22Rv1 (cell line): ENCODE results near the gene RBCK1.

Experiments used
- H3K27ac ChIP-seq: fragments of 450-650 bp; 2 replicates; pipeline ENCODE4 v1.5.1; 2017
- ZFX ChIP-seq: fragments of 450-650 bp; IDR thresholded peaks from 2 replicates; pipeline ENCODE4 v1.6.1; 2017; ENCODE audit warnings: antibody characterized with exemption, borderline replicate concordance
- TF ChIP-seq, protein P1 (sequence below): fragments of 450-650 bp; IDR thresholded peaks from 2 replicates; pipeline ENCODE4 v1.5.1; 2017; ENCODE audit warnings: mild to moderate bottlenecking

The RBCK1 gene

DNA sequence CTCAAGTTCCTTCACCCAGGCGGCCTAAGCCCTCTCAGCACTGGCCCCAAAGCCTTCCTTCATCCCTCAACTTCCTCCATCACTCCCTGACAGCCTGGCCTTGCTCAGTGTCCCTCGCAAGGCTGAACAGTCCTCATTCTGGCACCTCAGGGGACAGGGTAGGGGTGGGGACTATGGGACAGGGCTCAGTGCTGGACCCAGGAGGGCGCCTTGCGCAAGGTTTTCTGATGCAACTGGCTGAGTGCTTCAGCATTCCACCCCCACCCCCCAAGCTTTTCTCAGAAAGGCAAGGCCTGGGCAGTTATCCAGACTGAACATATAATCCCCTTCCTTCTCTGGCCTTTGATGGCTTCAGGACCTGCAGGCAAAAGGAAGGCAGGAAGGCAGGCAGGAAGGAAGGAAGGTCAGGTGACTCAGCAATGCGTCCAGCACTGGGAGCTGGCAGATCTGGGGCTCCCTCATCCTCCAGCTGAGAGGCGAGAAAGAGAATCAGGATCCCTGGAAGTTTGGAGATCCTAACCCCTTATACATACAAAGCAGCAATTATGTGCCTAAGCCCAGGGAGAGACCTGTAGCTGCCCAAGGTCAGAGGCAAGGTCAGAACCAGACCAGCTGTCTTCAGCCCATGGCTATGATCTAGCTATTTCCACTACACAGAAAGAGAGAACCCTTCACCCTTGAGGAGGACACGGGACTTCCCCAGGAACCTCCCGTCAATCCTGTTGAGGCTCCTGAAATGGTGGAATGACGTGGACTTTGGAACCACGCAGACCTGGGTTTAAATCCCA, 36.1 kb upstream of the RBCK1 start:
- TF ChIP-seq ZFX, result no peak
- TF ChIP-seq, protein P1, sequence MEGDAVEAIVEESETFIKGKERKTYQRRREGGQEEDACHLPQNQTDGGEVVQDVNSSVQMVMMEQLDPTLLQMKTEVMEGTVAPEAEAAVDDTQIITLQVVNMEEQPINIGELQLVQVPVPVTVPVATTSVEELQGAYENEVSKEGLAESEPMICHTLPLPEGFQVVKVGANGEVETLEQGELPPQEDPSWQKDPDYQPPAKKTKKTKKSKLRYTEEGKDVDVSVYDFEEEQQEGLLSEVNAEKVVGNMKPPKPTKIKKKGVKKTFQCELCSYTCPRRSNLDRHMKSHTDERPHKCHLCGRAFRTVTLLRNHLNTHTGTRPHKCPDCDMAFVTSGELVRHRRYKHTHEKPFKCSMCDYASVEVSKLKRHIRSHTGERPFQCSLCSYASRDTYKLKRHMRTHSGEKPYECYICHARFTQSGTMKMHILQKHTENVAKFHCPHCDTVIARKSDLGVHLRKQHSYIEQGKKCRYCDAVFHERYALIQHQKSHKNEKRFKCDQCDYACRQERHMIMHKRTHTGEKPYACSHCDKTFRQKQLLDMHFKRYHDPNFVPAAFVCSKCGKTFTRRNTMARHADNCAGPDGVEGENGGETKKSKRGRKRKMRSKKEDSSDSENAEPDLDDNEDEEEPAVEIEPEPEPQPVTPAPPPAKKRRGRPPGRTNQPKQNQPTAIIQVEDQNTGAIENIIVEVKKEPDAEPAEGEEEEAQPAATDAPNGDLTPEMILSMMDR, result no peak

DNA sequence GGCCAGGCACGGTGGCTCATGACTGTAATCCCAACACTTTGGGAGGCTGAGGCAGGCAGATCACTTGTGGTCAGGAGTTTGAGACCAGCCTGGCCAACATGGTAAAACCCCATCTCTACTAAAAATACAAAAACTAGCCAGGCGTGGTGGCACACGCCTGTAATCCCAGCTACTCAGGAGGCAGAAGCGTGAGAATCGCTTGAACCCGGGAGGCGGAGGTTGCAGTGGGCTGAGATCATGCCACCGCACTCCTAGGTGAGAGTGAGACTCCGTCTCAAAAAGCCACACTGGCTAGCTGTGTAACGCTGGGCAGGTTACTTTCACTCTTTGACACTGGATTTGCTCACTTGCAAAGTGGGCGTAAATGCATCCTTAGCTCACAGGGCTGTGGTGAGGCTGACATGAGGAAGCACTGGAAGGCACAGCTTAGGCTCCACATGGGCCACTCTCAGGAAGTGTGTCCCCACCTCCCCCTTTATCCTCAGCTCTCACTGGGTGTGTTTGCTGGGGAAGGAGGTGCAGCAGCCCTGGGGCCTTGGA, 35.5 kb upstream of the RBCK1 start:
- peak overlapping the region; percentile 99 for H3K27ac ChIP-seq

More for the DNA sequence above, 36.1 kb upstream of the RBCK1 start:
- H3K27ac ChIP-seq, result peak overlapping the region; percentile 99

- H3K27ac ChIP-seq, result peak overlapping the region; percentile 99
- TF ChIP-seq, protein P1, result no peak
- TF ChIP-seq ZFX, result no peak
Measured at GRCh38 chr20:373171-373890, 34.8 kb upstream of the RBCK1 start.

DNA sequence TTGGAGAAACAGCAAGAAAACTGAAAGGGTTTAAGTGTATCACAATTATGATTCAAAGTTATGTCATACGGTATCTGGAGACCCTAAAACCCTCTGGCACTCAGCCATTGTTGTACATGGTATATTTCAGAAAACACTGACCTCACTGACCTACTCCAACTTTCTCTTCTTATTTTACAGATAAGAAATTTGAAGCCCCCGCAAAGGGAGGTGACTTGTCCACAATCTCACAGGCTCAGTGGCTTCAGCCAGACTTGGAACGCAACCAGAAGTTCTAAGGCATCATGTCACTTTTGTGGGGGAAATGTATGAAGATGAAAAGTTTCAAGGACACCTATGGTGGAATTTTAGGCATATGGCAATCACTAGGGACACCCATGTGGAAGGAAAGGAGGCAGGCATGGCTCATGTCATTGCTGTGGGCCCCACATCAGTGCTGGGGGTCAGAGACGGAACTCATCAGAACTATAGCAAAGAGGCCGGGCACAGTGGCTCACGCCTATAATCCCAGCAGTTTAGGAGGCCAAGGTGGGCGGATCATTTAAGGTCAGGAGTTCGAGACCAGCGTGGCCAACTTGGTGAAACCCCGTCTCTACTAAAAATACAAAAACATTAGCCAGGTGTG, 32.7 kb upstream of the RBCK1 start:
- peak overlapping the region; percentile 99 for H3K27ac ChIP-seq
- TF ChIP-seq, protein P1, result no peak
- TF ChIP-seq ZFX, result no peak

GRCh38 chr20:376089-376488, 32.0 kb upstream of the RBCK1 start:
- peak overlapping the region; percentile 99 for H3K27ac ChIP-seq
- TF ChIP-seq ZFX, result no peak
- TF ChIP-seq, protein P1, result no peak

- H3K27ac ChIP-seq, result peak overlapping the region; percentile 99
- no peak for TF ChIP-seq ZFX
- TF ChIP-seq, protein P1, result no peak
Measured at GRCh38 chr20:376750-377149, 31.3 kb upstream of the RBCK1 start.

GRCh38 chr20:377578-377977, 30.5 kb upstream of the RBCK1 start:
- peak overlapping the region; percentile 99 for H3K27ac ChIP-seq

DNA sequence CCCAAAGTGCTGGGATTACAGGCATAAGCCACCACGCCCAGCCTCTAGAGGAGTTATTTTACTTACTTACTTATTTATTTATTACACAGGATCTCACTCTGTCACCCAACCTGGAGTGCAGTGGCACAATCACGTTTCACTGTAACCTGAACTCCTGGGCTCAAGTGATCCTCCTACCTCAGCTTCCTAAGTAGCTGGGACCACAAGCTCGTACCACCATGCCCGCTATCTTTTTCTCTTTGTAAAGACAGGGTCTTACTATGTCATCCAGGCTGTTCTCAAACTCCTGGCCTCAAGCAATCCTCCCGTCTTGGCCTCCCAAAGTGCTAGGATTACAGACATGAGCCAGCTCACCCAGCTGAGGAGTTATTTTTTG, 29.1 kb upstream of the RBCK1 start:
- H3K27ac ChIP-seq, result peak overlapping the region; percentile 99
- TF ChIP-seq ZFX, result no peak
- TF ChIP-seq, protein P1, result no peak
